ENCODE measurements around the gene GRAMD2A. TPM values are rescaled to one million over a fixed set of nuclear protein-coding genes. Genes with fewer than 3 reads are reported as not detected.
A peak's percentile ranks its signal among the peaks of the same experiment; 100 is the strongest.
"Not testable (repeated sequence)": the region's sequence is repeated elsewhere in the genome, so short reads cannot be mapped to it uniquely, and the experiment has no call there.

GRAMD2A gene
- total RNA-seq, 1 donor from 2014 or later = not detected

DNA sequence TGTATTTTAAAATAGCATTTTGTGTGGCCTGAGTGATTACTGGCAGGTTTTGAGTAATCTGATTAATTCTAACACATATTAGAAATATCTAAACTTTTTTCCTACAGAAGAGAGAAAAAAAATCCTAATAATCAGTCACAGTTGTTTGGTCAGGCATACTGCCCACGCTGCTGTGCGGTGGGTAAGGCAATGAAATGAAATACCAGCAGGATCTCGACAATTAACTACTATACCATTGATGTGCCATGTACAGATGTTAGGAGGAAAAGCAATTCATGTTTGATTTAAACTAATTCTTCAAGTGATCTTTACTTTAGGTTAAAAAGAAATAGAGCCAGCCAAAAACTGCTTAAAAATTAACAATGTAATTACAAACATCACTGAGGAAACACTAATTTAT lies 5.2 kb downstream of the GRAMD2A start:
- DNase-seq (ENCODE audit: low spot score) (no peak), ATAC-seq (no peak)

DNA sequence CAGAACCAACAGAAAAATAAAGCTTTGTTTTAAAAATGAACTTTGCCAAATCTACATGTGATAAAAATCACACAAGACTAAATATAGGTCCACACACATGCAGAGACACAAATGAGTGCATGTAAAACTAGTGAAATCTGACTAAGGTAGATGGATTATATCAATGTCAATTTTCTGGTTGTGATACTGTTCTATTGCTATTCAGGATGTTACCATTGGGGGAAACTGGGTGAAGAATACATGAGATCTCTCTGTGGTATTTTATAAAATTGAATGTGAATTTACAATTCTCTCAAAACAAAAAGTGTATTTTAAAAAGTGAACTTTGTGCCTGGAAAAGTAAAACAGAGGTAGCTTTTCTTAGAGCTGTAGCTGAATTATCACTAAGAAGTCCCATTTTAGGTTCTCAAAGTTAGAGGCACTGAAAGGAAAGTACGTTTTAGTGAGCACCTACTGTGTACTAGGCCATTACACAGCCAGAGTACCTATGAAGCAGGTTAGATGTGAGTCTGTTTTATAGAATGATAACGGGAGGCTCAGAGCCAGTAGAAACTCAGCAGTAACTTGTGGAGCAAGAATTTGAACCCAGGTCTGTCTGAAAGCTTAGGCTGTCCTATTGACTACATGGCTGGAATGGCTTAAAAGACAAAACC lies 8.2 kb downstream of the GRAMD2A start:
- ATAC-seq (no peak), DNase-seq (ENCODE audit: low spot score) (no peak)

DNA sequence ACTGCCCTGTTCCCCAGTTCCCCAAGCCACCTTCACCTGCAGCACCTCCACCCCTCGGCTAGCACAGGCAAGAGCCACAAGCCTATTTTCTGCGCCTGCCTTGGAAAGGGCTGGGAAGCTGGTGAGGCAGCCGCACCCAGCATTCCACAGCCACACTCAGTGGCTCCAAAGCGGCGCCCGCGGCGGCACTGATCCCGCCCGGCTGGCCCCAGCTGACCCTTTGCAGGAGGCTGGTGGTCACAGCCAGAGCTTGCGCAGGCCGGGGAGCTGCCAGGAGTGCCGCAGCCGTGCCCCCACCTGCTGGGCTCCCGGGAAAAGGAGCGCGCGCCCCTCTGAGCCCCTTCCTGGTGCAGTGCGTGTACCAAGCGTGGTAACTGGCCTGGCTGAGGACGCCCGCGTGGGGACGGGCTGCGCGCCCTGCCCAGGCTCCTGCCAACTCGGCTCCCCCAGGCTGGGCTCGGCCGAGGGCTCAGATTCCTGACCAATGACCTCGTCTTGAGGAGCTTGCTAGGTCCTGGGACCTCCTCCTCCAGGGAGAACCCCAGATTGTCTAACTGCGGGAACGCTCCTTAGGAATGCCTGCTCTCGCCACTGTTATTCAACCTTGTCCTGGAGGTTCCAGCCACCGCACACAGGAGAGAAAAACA lies 13.3 kb downstream of the GRAMD2A start:
- ATAC-seq = peak; percentile 51

DNA sequence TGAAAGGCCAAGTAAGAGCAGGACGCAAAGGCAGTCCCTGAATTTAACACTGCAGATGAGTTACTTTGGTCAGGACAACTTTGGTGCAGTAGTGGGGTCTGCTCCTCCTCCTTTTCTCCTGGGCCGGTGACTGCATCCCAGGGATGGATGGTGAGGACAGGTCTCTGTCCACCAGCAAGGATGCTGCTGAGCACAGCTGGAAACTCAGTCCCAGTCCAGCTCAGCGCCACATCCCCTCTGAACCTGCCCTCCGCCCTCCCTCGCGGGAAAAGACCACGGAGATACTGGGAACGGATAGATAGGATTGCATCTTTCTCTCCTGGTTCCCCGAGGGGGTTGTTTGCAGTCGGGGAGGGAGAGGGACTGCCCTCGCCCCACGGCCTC lies 13.8 kb downstream of the GRAMD2A start:
- ATAC-seq (no peak), DNase-seq (ENCODE audit: low spot score) (no peak)

More for the DNA sequence above, 13.3 kb downstream of the GRAMD2A start:
- DNase-seq (ENCODE audit: low spot score) = no peak

DNA sequence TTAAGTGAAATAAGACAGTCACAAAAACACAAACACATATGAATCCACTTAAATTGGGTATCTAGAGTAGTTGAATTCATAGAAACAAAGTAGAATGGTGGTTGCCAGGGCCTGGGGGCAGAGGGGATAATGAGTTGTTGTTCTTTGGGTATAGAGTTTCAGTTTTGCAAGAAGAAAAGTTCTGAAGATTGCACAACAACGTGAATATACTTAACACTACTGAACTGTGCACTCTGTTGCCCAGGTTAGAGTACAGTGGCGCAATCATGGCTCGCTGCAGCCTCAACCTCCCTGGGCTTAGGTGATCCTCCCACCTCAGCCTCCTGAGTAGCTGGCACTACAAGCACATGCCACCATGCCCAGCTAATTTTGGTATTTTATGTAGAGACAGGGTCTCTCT lies 14.9 kb downstream of the GRAMD2A start:
- peak; percentile 48 for ATAC-seq
- DNase-seq (ENCODE audit: low spot score) = no peak

DNA sequence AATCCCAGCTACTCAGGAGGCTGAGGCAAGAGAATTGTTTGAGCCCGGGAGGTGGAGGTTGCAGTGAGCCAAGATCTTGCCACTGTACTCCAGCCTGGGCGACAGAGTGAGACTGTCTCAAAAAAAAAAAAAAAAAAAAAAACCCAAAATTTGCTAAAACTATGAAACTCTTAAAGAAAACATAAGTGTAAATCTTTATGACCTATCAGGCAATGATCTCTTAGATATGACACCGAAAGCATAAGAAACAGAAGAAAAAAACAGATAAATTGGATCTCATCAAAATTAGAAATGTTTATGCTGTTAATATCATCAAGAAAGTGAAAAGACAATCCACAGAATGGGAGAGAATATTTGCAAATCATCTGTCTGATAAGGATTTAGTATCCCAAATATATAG lies 15.3 kb downstream of the GRAMD2A start:
- ATAC-seq (no peak), DNase-seq (ENCODE audit: low spot score) (no peak)

DNA sequence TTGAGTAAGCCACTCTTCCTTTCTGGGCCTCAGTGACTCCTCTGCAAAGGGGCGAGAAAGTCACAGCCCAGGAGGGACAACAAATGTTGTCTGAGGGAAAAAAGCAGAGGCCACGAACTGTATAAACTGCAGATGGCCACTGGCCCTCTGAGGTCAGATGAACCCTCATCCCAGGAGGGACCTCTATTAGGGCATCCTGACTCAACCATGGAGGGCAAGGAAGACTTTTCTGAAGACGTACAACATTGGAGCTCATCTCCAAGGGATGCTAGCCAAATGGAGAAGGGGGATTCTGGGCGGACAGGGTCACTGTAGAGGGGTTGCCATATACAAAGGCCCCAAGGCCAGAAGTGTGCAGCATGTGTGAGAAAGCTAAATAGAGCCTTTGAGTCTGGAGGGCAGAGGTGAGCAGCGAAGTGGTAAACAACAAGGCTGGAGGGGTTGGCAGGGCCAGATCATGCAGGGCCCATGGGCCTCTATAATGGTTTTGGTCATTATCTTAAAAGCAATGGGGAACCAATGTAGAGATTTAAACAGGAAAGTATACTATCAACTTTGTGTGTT lies 16.7 kb downstream of the GRAMD2A start:
- ATAC-seq (no peak), DNase-seq (ENCODE audit: low spot score) (no peak)

DNA sequence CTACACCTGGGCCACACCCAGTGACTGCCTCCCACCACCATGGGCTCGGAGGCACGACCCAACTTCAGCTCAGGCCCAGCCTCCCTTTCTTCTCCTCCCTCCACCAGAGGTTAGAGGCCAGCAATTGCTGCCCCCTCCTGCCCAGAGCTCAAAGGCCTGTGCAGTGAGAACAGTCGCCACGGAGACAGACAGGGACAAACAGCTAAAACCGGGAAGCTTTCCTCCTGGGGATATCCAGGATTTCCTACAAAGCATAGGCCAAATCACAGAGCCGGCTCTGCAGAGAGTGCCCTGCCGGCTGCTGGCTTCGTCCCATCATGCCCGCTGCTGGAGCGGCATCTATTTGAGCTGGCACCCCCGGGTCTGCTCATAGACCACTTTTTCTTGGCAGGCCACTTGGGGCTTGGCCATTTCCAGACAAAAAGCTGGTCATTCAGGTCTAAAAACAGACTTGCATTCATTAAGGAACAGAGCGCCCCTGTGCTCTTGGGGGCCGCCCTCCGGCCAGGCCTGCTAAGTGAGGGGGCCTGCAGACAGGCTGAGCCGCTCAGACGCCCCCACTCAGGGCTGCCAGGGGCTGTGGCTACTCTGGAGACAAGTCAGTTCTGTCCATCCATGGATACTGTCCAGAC lies 17.5 kb downstream of the GRAMD2A start:
- ATAC-seq (no peak), DNase-seq (ENCODE audit: low spot score) (no peak)

DNA sequence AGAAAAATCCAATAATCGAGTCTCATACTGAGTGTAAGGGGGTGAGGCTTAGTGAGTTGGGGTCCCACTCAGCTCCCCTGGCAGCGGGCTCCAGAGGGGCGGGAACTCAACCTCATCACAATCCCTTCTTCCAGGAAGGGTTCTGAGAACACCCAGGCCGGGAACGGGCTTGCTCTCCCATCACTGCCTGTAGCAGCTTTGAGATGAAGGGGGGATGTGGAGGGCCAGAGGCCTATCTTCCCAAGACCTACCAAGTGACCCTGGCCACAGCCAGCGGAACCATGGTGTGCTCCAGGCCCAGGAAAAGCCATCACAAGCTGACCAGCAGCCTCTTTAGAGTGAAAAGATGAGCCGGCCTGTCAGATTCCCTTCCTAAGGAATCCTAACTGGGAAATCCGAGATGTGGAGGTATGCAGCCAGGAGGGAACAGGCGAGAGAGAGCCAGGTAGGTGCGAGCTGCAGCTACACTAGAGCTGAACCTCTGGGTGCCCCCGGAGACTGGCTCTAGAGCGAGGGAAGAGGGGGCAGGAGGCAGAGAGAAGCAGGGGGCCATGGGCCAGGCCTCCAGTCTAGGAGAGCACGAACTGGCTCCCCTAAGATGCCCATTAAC lies 18.5 kb downstream of the GRAMD2A start:
- no peak for DNase-seq (ENCODE audit: low spot score)

DNA sequence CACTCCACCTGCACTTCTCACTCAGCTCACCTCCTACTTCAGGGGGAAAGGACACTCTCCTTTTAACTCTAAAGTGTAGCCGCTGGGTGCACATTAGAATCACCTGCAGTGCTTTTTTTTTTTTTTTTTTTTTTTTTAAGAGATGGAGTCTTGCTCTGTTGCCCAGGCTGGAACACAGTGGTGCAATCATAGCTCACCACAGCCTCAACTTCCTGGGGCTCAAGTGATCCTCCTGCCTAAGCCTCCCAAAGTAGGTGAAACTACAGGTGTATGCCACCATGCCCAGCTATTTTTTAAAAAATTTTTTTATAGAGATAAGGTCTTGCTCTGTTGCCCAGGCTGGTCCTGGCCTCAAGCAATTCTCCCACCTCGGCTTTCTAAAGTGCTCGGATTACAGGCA lies 20.8 kb downstream of the GRAMD2A start:
- no peak for DNase-seq (ENCODE audit: low spot score)
- ATAC-seq = no peak

More for the DNA sequence above, 18.5 kb downstream of the GRAMD2A start:
- no peak for ATAC-seq

DNA sequence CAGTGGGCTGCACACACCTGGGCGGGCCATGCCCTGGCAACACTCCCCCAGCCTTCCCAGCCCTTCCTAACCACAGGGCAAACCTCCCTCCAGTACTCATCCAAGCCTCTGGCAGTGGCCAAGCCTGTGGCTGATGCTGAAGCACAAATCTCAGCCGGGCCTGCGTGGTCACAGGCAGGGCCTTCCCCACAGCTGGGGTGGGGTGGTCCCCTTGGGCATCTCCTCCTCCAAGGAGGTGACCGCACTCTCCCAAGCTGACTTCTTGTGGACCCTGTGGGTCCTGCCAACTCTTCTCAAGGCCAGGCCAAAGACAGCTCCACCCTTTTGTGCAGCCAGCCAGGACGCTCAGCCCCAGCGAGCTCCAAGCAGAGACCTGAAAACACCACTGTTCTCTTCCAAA lies 21.4 kb downstream of the GRAMD2A start:
- ATAC-seq (no peak), DNase-seq (ENCODE audit: low spot score) (no peak)

DNA sequence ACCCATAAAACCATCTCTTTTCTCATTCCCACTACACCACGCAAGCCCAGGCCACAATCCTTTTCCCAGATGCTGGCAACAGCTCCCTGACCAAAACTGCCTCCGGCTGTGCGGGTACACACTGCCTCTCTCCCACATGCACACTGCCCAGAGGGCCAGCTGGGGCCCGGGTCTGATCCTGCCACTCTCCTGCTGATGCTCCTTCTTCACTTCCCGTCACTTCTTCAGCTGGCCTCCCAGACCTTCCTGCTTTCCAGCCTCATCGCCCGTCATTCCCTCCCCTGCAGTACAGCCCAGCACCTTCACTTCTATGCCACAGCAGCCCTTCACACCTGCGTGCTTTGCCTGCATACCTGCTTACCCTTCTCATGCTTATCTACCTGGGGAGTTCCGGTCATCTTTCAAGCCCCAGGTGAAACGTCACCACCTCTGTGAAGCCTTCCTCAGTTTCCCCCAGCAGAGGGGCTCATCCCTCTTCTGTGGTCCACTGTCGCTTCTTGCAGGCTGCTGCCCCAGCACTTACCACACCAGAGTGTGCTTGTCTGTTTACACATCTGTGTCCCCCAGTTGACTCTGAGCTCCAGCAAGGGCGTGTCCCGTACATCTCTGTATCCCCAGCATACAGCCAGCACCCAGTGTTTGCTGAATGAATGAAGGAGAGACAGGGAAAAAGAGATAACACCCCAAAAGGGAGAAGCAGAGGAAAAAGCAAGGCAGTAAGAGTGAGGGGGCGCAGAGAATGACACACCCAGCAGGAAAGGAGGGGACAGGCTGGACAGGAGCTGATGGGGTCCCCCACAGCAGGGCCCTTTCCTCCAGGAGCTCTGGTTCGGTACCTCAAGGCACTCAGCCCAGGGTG lies 22.2 kb downstream of the GRAMD2A start:
- DNase-seq (ENCODE audit: low spot score) = no peak
- ATAC-seq = no peak

DNA sequence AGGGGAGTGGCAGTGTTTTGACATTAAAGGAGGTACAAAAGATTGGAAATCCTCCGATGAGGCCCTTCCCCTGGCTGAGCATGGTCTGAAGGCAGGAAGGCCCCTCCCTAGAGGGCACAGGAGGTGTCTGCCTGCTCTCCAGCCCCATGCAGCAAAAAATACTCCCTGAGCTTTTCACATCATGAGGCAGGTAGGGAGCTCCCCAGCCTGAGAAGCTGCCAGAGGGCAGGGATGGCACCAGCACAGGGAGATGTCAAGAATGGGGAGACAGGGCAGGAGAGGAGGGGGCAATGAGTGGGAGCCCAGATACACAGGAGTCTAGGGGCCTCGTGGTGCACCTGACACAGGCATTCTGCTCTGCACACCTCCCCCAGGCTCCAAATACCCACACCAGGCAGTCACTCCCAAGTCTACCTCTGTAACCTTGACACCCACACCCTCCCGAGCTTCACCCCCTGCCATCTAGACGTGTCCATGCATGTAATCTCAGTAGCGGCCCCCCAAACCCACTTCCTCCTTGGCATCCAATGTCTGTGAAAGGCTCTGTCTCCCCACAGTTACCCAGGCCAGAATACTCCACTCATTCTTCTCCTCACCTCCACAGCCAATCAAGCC lies 22.9 kb downstream of the GRAMD2A start:
- DNase-seq (ENCODE audit: low spot score) = no peak
- no peak for ATAC-seq

DNA sequence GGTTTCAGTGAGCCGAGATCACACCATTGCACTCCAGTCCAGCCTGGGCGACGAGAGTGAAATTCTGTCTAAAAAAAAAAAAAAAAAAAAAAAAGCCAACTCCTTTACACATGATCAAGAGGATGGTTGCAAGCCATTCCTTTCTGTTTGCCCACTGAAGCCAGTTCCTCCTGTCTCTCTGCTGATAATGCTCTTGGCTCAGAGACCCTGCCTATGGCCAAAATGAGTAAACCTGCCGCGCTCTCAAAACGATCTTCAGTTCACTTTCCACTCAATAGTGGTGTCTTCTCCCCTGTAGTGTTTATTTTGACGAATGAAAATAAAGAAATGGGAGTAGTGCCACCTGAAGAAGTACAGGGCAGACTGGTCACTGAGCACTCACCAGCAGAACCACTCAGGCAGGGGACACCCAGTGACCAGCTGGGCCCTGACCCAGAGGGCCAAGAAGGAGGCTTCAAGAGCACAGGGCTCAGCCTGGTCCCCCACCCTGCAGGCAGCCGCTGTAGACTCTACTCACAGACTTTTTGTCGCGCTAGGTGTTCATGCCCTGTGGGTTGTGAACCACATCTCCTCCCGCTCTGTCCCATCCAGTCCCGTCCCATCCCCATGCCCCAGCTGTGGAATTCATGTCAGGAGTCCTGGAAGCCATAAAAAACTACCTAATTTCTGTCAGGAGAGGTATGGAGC lies 23.6 kb downstream of the GRAMD2A start:
- no peak for ATAC-seq
- DNase-seq (ENCODE audit: low spot score) = no peak

DNA sequence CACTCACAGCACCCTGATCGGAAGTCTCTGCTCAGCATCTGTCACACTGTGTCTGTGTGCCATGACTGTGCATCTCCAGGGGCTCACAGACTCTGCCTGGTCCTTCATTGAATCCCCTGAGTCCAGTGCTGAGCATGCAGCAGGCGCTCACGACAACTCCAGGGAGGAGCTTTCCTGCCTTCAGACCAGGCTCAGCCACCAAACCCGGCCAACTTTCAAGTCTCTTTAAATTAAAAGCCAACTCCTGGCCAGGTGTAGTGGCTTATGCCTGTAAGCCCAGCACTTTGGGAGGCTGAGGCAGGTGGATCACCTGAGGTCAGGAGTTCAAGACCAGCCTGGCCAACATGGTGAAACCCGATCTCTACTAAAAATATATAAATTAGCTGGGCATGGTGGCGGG lies 24.2 kb downstream of the GRAMD2A start:
- no peak for DNase-seq (ENCODE audit: low spot score)

DNA sequence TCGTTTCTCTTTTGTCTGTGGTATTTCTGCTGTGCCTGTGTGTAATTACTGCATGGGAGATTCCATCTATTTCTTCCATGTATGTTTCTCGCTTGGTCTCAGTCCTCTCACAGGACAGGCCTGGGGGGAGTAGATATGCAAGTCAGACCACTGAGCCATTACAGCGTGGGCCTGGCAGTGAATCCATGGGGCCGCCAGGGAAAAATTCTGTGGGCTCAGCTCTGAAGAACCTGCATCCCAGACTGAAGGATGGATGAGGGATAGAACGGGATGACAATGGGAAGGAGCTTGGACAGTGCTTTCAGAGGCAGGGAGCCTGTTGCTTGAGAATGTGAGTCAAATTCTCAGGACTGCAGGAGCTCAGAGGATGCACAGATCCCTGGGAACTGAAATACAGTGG lies 24.8 kb downstream of the GRAMD2A start:
- ATAC-seq (no peak), DNase-seq (ENCODE audit: low spot score) (no peak)

More for the DNA sequence above, 24.2 kb downstream of the GRAMD2A start:
- no peak for ATAC-seq

DNA sequence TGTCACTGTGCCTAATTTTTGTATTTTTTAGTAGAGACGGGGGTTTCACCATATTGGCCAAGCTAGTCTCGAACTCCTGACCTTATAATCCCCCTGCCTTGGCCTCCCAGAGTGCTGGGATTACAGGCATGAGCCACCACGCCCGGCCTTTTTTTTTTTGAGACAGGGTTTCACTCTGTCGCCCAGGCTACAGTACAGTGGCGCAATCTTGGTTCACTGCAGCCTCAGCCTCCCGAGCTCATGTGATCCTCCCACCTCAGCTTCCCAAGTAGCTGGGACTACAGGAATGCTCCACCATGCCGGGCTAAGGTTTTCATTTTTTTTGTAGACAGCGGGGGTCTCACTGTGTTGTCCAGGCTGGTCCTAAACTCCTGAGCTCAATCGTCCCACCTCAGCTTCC lies 25.6 kb downstream of the GRAMD2A start:
- not testable (repeated sequence) for DNase-seq (ENCODE audit: low spot score); ATAC-seq

DNA sequence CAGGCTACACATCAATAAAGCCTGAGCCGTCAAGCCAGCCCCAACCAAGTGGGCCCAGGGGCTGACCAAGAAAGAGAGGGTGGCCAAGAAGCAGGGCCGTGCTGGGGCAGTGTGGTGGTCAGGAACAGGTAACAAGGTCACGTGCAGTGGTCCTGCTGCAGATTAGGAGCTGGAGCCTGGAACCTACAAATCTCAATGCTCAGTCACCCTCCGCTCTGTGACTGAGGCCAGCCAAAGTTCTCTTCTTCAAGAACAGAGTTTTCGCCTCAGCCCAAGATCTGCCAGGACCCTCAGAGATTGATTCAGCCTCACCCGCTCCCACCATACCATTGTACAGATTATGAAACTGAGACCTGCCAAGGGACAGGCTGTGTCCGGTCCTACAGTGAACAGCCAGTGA lies 26.9 kb downstream of the GRAMD2A start:
- ATAC-seq = no peak
- no peak for DNase-seq (ENCODE audit: low spot score)

DNA sequence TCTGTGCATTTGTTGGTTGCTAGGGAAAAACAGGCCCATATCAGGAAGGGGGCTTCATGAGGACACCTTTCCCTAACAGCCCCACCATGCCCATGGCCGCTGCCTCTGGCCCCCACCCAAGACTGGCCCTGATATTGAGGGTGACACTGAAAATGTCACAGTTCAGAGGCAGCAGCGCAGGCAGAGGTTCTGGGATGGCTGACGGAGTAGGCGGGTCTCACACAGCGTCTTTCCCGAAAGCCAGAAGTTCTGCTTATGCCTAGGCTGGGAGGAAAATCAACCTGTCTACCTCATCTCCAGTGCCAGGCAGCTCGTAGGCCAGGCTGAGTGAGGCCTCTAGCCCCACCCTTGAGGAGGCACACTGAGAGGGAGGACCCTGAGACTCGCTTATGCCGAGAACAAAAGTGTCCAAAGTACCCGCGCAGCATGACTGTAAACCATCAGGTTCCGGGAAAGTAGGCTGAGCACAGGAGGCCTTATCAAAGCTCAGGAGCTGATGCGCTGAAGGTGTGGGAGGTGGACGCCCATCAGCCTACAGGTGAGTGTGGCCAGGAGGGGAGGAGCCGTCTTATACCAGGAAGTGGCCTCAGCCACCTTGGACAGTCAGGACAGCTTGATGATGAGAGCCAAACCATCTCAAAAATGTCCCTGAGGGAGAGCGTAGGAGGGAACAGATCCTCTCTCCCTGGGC lies 27.5 kb downstream of the GRAMD2A start:
- DNase-seq (ENCODE audit: low spot score) (no peak), ATAC-seq (no peak)
